Retinal pigment epithelial cell (primary cell): ENCODE data around the gene LGALS9C.
A peak's percentile ranks its signal among the peaks of the same experiment; 100 is the strongest.
"Not testable (repeated sequence)": the region's sequence is repeated elsewhere in the genome, so short reads cannot be mapped to it uniquely, and the experiment has no call there.

Source experiments
- DNase-seq: peaks from one replicate; pipeline ENCODE4 v3.0.0-alpha.2; 2010; ENCODE audit warnings: low read depth
- H3K4me3 ChIP-seq: 2 replicates; pipeline ENCODE4 v1.5.1; 2011; ENCODE audit warnings: mild to moderate bottlenecking, low read length, control low read depth, moderate library complexity

The LGALS9C gene

DNA sequence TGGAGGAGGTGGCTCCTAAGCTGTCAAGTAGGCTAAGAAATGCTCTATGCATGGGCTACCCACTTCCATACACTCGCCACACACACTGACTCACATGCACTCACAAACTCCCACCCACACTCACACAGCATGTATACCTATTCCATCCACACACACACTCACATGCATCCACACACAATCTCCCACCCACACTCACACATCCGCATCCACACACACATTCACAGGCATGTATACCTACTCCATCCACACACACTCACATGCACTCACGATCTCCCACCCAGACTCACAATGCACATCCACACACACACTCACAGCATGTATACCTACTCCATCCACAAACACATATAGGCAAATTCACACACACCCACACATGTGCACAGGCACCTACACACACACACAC is 32.1 kb downstream of the LGALS9C start:
- not testable (repeated sequence) for H3K4me3 ChIP-seq, DNase-seq

DNA sequence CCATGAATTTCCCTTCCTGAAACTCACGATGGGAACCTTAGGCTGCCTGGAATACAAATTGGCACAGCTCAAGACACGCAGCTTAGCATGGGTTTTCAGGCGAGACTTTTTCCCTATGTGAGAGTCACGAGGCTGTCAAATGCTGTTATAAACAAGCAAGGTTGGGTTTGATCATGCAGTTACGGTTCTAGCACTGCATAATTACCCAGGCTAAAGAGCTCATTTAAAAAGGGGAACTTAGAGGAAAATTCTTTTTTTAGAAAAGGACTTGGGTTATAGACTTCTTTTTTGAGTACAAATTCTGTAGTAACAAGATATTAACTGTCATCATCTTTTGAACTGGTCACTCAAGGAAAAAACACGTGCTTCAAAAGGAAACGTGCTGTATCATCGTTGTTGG is 44.5 kb downstream of the LGALS9C start:
- DNase-seq, H3K4me3 ChIP-seq: not testable (repeated sequence)

GRCh38 chr17:18525015-18525414 is 48.4 kb downstream of the LGALS9C start:
- not testable (repeated sequence) for DNase-seq, H3K4me3 ChIP-seq

DNA sequence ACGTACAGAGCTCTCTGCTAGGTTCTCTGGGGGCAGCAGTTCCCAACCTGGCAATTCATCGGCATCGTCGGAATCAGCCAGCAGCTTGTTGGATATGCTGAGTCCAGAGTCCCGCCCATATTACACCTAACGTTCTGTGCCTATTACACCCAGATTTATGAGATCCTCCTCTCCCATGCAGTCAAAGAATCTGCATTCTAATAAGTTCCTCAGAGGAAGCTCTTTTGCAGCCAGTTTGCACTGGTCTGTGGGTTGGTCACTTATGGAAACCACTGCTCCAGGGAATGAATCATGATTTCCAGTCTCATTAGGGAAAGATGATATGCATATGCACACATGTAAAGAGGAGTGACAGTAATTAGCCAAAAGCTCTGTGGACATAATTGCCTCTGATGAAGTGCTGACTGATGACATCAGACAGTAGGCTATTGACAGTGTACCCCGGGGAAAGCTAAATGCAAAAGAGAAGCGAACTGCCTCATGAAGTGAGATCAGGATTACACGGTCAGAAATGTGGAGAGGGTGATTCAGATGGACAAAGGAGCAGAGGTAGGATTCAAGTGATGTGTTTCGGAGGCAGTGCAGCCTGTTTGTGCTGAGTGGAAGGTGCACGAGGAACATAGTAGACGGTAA is 49.7 kb downstream of the LGALS9C start:
- not testable (repeated sequence) for H3K4me3 ChIP-seq, DNase-seq

GRCh38 chr17:18527354-18527753 is 50.8 kb downstream of the LGALS9C start:
- not testable (repeated sequence) for H3K4me3 ChIP-seq
- peak; percentile 38 for DNase-seq

GRCh38 chr17:18528435-18528834 is 51.8 kb downstream of the LGALS9C start:
- H3K4me3 ChIP-seq, DNase-seq: not testable (repeated sequence)

DNA sequence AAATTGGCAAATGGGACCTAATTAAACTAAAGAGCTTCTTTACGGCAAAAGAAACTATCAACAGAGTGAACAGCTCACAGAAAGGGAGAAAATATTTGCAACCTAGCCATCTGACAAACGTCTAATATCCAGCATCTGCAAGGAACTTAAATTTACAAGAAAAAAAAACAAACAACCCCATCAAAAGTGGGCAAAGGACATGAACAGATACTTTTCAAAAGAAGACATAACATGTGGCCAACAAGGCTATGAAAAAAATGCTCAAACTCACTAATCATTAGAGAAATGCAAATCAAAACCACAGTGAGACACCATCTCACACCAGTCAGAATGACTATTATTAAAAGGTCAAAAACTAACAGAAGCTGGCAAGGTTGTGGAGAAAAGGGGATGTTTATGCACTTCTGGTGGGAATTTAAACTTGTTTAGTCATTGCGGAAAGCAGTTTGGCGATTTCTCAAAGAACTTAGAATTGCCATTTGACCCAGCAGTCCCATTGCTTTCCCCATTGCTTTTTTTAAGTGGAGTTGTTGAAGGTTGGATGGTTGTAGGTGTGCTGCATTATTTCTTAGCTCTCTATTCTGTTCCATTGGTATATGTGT is 52.4 kb downstream of the LGALS9C start:
- not testable (repeated sequence) for DNase-seq, H3K4me3 ChIP-seq

- not testable (repeated sequence) for H3K4me3 ChIP-seq, DNase-seq
These were observed 53.8 kb downstream of the LGALS9C start for GRCh38 chr17:18530405-18530804.

DNA sequence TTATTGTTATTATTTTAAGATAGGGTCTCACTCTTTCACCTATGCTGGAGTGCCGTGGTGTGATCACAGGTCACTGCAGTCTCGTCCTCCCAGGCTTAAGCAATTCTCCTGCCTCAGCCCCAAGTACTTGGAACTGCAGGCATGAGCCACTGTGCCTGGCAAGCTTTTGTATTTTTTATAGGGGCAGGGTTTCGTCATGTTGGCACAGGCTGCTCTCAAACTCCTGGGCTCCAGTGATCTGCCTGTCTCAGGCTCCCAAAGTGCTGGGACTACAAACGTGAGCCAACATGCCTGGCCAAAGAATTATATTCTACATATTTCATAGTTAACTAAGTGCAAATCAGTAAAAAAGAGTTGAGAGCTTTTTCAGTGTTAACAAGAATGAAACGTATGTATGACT is 65.6 kb downstream of the LGALS9C start:
- not testable (repeated sequence) for DNase-seq, H3K4me3 ChIP-seq

- not testable (repeated sequence) for DNase-seq, H3K4me3 ChIP-seq
These were observed 66.3 kb downstream of the LGALS9C start for GRCh38 chr17:18542907-18543306.
